WTC11 (cell line): ENCODE data around the gene C17orf50. TPM values are rescaled to one million over a fixed set of nuclear protein-coding genes. Genes with fewer than 3 reads are reported as not detected.

Experiments
- ATAC-seq: fragments of 200-7000 bp; cut with Tn5 transposase; 2 replicates; pipeline ENCODE4 v1.10.0; 2021; ENCODE audit warnings: mild to moderate bottlenecking, moderate library complexity
- CTCF ChIA-PET: fragments of 300-600 bp; sonication (Branson Sonifier 250); formaldehyde crosslinking; loops from one replicate; lab custom pipeline; 2021; ENCODE audit warnings: antibody characterized with exemption; lab: Charles Lee
- POLR2A ChIA-PET: fragments of 350-600 bp; sonication (Branson Sonifier 250); formaldehyde crosslinking; loops from one replicate; lab custom pipeline; 2021; ENCODE audit warnings: antibody characterized with exemption; lab: Charles Lee
- DNase-seq: peaks from one replicate; pipeline ENCODE4 v3.0.0; 2021; ENCODE audit warnings: low spot score
- H3K27ac Mint-ChIP-seq: 2 replicates; pipeline ENCODE4 v1.8.0; 2021; ENCODE audit warnings: mixed read lengths
- H3K27me3 Mint-ChIP-seq: 2 replicates; pipeline ENCODE4 v1.8.0; 2021; ENCODE audit warnings: low read depth, mild to moderate bottlenecking, moderate library complexity, mixed read lengths
- H3K36me3 Mint-ChIP-seq: 2 replicates; pipeline ENCODE4 v1.8.0; 2021; ENCODE audit warnings: mixed read lengths
- H3K4me1 Mint-ChIP-seq: 2 replicates; pipeline ENCODE4 v1.8.0; 2022; ENCODE audit warnings: mixed read lengths
- H3K4me3 Mint-ChIP-seq: 2 replicates; pipeline ENCODE4 v1.8.0; 2021; ENCODE audit warnings: mild to moderate bottlenecking, moderate library complexity, mixed read lengths
- H3K9me3 Mint-ChIP-seq: 2 replicates; pipeline ENCODE4 v1.8.0; 2021; ENCODE audit warnings: mixed read lengths
- ATF6 ChIP-seq: sonication (generic); formaldehyde crosslinking; IDR thresholded peaks from 2 replicates; pipeline ENCODE4 v1.8.1; 2023; ENCODE audit warnings: mild to moderate bottlenecking, missing genetic modification reagents
- CDX4 ChIP-seq: fragments of 250-450 bp; sonication (Bioruptor Pico); IDR thresholded peaks from 2 replicates; pipeline ENCODE4 v1.9.0; 2021; ENCODE audit warnings: moderate library complexity, mild to moderate bottlenecking, inconsistent platforms, borderline replicate concordance
- ELF4 ChIP-seq: sonication (generic); formaldehyde crosslinking; IDR thresholded peaks from 2 replicates; pipeline ENCODE4 v1.8.1; 2022; ENCODE audit warnings: low read depth, mild to moderate bottlenecking, moderate library complexity, missing genetic modification reagents
- ESRRA ChIP-seq: sonication (generic); formaldehyde crosslinking; IDR thresholded peaks from 2 replicates; pipeline ENCODE4 v1.8.1; 2022; ENCODE audit warnings: mild to moderate bottlenecking, missing genetic modification reagents, borderline replicate concordance
- FOXP1 ChIP-seq: sonication (generic); formaldehyde crosslinking; IDR thresholded peaks from 2 replicates; pipeline ENCODE4 v1.8.0; 2022; ENCODE audit warnings: missing genetic modification reagents, mild to moderate bottlenecking, moderate library complexity, borderline replicate concordance
- MLX ChIP-seq: sonication (generic); formaldehyde crosslinking; IDR thresholded peaks from 2 replicates; pipeline ENCODE4 v1.8.1; 2023; ENCODE audit warnings: mild to moderate bottlenecking, missing genetic modification reagents, moderate library complexity
- NFYB ChIP-seq: sonication (generic); formaldehyde crosslinking; conservative IDR thresholded peaks from 2 replicates; pipeline ENCODE4 v1.8.0; 2022; ENCODE audit warnings: low read depth, missing genetic modification reagents
- OVOL2 ChIP-seq: fragments of 250-450 bp; sonication (Bioruptor Pico); IDR thresholded peaks from 2 replicates; pipeline ENCODE4 v1.9.0; 2021; ENCODE audit warnings: mild to moderate bottlenecking, borderline replicate concordance
- TCF7 ChIP-seq: sonication (generic); formaldehyde crosslinking; IDR thresholded peaks from 2 replicates; pipeline ENCODE4 v1.8.0; 2022; ENCODE audit warnings: mild to moderate bottlenecking, low read depth, missing genetic modification reagents, moderate library complexity
- USF1 ChIP-seq: sonication (generic); formaldehyde crosslinking; IDR thresholded peaks from 2 replicates; pipeline ENCODE4 v1.8.0; 2022; ENCODE audit warnings: mild to moderate bottlenecking, missing genetic modification reagents
- ZBTB21 ChIP-seq: sonication (generic); formaldehyde crosslinking; IDR thresholded peaks from 2 replicates; pipeline ENCODE4 v1.8.1; 2023; ENCODE audit warnings: mild to moderate bottlenecking, missing genetic modification reagents, borderline replicate concordance
- ZNF121 ChIP-seq: sonication (generic); formaldehyde crosslinking; IDR thresholded peaks from 2 replicates; pipeline ENCODE4 v1.8.0; 2023; ENCODE audit warnings: missing genetic modification reagents
- ZNF219 ChIP-seq: sonication (generic); formaldehyde crosslinking; IDR thresholded peaks from 2 replicates; pipeline ENCODE4 v1.8.0; 2023; ENCODE audit warnings: missing genetic modification reagents, mild to moderate bottlenecking, borderline replicate concordance
- ZNF396 ChIP-seq: fragments of 250-450 bp; sonication (Bioruptor Pico); IDR thresholded peaks from 2 replicates; pipeline ENCODE4 v1.8.0; 2021; ENCODE audit warnings: mild to moderate bottlenecking, moderate library complexity, borderline replicate concordance
- total RNA-seq: library from RNA; stranded (reverse); gene quantifications from 3 replicates; pipeline ENCODE4 v1.2.3, GENCODE V29; 2021
- TF ChIP-seq, protein P1 (sequence below): sonication (generic); formaldehyde crosslinking; IDR thresholded peaks from 2 replicates; pipeline ENCODE4 v1.8.0; 2023; ENCODE audit warnings: missing genetic modification reagents
- TF ChIP-seq, protein P2 (sequence below): sonication (generic); formaldehyde crosslinking; IDR thresholded peaks from 2 replicates; pipeline ENCODE4 v1.8.1; 2023; ENCODE audit warnings: mild to moderate bottlenecking, missing genetic modification reagents, moderate library complexity
- TF ChIP-seq, protein P3 (sequence below): sonication (generic); formaldehyde crosslinking; IDR thresholded peaks from 2 replicates; pipeline ENCODE4 v1.8.1; 2023; ENCODE audit warnings: mild to moderate bottlenecking, missing genetic modification reagents, borderline replicate concordance

The C17orf50 gene
- total RNA-seq, 1 experiment from 2014 or later: 0.35 TPM

- H3K9me3 Mint-ChIP-seq: no peaks in the 10 kb centered on the region
- POLR2A ChIA-PET: no interaction called here
- no peak overlapping the region for H3K4me3 Mint-ChIP-seq
- DNase-seq: no peak
- TF ChIP-seq ZNF219: no peak
- TF ChIP-seq ZNF121: no peak
- no peak for TF ChIP-seq ATF6
- TF ChIP-seq, protein P1, sequence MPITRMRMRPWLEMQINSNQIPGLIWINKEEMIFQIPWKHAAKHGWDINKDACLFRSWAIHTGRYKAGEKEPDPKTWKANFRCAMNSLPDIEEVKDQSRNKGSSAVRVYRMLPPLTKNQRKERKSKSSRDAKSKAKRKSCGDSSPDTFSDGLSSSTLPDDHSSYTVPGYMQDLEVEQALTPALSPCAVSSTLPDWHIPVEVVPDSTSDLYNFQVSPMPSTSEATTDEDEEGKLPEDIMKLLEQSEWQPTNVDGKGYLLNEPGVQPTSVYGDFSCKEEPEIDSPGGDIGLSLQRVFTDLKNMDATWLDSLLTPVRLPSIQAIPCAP (CRISPR knock-in tag): no peak
- no peak for TF ChIP-seq OVOL2 (CRISPR knock-in tag)
- no peak for TF ChIP-seq MLX (CRISPR knock-in tag)
- H3K27me3 Mint-ChIP-seq: no peaks in the 10 kb centered on the region
- H3K4me1 Mint-ChIP-seq: no peaks in the 10 kb centered on the region
- CTCF ChIA-PET: no interaction called here
- peaks cover 27% of the 10 kb centered on the region for H3K36me3 Mint-ChIP-seq
- no peak overlapping the region for H3K27ac Mint-ChIP-seq
- ATAC-seq: no peak
Measured at GRCh38 chr17:35715416-35715815, 45.3 kb upstream of the C17orf50 start.

GRCh38 chr17:35716173-35716572 lies 44.5 kb upstream of the C17orf50 start:
- ChIA-PET CTCF (no interaction called here), POLR2A (no interaction called here)
- no peak for DNase-seq
- no peak for ATAC-seq
- Mint-ChIP-seq H3K4me1 (no peaks in the 10 kb centered on the region), H3K27ac (no peak overlapping the region), H3K9me3 (no peaks in the 10 kb centered on the region), H3K36me3 (peaks cover 19% of the 10 kb centered on the region), H3K27me3 (no peaks in the 10 kb centered on the region), H3K4me3 (no peak overlapping the region)
- TF ChIP-seq, protein P2, sequence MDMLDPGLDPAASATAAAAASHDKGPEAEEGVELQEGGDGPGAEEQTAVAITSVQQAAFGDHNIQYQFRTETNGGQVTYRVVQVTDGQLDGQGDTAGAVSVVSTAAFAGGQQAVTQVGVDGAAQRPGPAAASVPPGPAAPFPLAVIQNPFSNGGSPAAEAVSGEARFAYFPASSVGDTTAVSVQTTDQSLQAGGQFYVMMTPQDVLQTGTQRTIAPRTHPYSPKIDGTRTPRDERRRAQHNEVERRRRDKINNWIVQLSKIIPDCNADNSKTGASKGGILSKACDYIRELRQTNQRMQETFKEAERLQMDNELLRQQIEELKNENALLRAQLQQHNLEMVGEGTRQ: no peak
- TF ChIP-seq NFYB (CRISPR knock-in tag): no peak
- no peak for TF ChIP-seq ESRRA
- no peak for TF ChIP-seq TCF7 (CRISPR knock-in tag)
- TF ChIP-seq, protein P1 (CRISPR knock-in tag): no peak
- no peak for TF ChIP-seq ZBTB21 (CRISPR knock-in tag)
- no peak for TF ChIP-seq CDX4 (CRISPR knock-in tag)
- TF ChIP-seq USF1: no peak
- TF ChIP-seq ELF4 (CRISPR knock-in tag): no peak
- TF ChIP-seq FOXP1 (CRISPR knock-in tag): no peak
- no peak for TF ChIP-seq ZNF396 (CRISPR knock-in tag)
- TF ChIP-seq, protein P3, sequence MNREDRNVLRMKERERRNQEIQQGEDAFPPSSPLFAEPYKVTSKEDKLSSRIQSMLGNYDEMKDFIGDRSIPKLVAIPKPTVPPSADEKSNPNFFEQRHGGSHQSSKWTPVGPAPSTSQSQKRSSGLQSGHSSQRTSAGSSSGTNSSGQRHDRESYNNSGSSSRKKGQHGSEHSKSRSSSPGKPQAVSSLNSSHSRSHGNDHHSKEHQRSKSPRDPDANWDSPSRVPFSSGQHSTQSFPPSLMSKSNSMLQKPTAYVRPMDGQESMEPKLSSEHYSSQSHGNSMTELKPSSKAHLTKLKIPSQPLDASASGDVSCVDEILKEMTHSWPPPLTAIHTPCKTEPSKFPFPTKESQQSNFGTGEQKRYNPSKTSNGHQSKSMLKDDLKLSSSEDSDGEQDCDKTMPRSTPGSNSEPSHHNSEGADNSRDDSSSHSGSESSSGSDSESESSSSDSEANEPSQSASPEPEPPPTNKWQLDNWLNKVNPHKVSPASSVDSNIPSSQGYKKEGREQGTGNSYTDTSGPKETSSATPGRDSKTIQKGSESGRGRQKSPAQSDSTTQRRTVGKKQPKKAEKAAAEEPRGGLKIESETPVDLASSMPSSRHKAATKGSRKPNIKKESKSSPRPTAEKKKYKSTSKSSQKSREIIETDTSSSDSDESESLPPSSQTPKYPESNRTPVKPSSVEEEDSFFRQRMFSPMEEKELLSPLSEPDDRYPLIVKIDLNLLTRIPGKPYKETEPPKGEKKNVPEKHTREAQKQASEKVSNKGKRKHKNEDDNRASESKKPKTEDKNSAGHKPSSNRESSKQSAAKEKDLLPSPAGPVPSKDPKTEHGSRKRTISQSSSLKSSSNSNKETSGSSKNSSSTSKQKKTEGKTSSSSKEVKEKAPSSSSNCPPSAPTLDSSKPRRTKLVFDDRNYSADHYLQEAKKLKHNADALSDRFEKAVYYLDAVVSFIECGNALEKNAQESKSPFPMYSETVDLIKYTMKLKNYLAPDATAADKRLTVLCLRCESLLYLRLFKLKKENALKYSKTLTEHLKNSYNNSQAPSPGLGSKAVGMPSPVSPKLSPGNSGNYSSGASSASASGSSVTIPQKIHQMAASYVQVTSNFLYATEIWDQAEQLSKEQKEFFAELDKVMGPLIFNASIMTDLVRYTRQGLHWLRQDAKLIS: no peak
